GM18517 (cell line): ENCODE measurements around the gene IGF2BP2.
"Not testable (repeated sequence)": the region's sequence is repeated elsewhere in the genome, so short reads cannot be mapped to it uniquely, and the experiment has no call there.

Experiments
- ATAC-seq: cut with Tn5 transposase; IDR thresholded peaks from one replicate; pipeline ENCODE4 v1.9.1; 2021; ENCODE audit warnings: mild to moderate bottlenecking, moderate library complexity; ENCODE audit not compliant: unreplicated experiment

Gene IGF2BP2

DNA sequence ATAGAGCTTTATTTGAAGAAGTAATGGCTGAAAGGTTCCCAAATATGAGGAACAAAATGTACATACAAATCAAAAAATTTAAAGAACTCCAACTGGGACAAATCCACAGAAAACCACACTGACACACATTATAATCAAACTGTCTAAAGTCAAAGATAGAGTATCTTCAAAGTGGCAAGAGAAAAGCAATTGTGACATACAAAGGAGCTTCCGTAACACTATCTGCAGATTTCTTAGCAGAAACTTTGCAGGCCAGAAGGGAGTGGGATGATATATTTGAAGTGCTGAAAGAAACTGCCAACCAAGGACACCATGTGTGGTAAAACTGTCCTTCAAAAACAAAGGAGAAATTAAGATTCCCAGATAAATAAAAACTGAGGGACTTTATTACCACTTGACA, 146.8 kb downstream of the IGF2BP2 start:
- no peak for ATAC-seq

GRCh38 chr3:185677146-185677829, 147.6 kb downstream of the IGF2BP2 start:
- no peak for ATAC-seq

GRCh38 chr3:185667574-185667973, 157.3 kb downstream of the IGF2BP2 start:
- ATAC-seq: no peak

- ATAC-seq: no peak
These were observed 160.9 kb downstream of the IGF2BP2 start for GRCh38 chr3:185663929-185664328.

DNA sequence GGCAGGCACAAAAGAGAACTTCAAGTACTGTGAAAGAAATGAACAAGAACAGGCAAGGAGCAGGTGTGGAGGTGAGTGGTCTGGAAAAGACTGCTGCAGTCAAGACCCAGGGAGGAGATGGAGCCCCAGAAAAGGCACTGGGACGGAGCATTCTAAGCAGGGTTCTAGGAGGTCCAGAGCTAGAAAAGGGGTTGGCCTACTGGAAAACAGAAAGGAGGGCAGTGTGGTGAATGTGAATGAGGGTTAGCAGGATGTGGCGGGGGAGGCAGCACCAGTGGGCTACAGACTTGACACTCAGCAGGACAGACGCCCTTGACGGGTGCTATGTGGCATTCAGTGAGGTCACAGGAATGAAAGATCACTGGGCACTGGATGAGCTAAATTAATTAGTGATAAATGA, 163.1 kb downstream of the IGF2BP2 start:
- ATAC-seq: no peak

- not testable (repeated sequence) for ATAC-seq
These were observed 163.5 kb downstream of the IGF2BP2 start for GRCh38 chr3:185661296-185661695.

- ATAC-seq: no peak
These were observed 164.6 kb downstream of the IGF2BP2 start for GRCh38 chr3:185659942-185660921.

DNA sequence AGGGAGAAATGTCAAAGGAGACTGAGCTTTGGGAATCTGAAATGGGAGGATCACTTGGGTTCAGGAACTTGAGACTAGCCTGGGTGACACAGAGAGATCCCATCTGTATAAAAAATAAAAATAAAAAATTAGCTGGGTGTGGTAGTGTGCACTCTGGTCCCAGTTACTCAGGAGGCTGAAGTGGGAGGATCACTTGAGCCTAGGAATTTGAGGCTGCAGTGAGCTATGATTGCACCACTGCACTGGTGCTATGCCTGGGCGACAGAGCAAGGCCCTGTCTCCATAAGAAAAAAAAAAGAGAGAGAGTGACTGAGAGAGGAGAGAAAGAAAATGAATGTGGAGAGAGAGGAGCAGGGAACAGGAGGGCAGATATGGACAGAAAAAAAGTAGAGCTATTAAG, 165.9 kb downstream of the IGF2BP2 start:
- no peak for ATAC-seq

DNA sequence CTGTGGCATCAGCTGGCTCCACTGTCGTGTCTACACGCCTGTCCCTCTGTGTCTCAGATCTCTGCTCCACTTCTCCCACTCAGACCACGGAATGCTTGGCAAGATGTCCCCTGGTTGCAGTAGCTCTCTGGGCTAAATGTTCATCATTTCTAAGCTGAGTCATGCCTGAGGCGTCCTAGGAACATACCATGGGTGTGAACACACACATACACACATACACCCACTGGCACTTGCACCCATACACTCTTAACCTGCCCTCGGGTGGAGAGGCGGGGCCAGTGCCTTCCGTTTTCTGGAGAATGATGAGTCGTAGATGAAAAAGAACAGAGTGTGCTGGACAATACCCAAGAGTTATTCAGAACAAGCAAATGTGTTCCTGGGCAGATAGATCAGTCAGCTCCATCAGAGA, 166.3 kb downstream of the IGF2BP2 start:
- no peak for ATAC-seq

GRCh38 chr3:185657691-185658503, 166.9 kb downstream of the IGF2BP2 start:
- no peak for ATAC-seq

- ATAC-seq: no peak
These were observed 167.6 kb downstream of the IGF2BP2 start for GRCh38 chr3:185657211-185657610.

DNA sequence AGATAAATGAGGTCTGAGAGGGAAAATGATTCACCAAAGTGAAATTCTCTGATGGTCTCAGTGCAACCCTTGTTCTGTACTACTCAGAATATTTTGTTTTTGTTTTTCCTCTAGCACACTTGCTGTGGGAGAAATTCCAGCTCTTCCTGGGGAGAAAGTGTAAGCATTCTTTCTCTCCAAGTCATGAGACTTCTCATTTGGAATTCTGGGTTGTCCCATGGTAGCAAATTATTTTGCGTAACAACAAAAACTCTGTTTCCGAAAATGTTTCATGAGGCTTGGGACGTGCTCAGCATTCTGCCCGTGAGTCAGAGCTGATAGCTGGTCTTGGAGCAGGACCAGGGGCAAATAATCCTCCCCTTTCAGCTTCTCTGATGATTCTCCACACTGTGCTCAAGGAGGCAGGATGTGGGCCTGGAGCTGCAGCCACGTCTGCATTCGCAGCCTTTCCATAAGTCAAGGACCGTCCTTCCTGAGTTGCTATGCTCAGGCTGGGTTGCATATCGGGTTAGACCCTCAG, 168.5 kb downstream of the IGF2BP2 start:
- no peak for ATAC-seq

- ATAC-seq: no peak
These were observed 169.2 kb downstream of the IGF2BP2 start for GRCh38 chr3:185655426-185656320.

DNA sequence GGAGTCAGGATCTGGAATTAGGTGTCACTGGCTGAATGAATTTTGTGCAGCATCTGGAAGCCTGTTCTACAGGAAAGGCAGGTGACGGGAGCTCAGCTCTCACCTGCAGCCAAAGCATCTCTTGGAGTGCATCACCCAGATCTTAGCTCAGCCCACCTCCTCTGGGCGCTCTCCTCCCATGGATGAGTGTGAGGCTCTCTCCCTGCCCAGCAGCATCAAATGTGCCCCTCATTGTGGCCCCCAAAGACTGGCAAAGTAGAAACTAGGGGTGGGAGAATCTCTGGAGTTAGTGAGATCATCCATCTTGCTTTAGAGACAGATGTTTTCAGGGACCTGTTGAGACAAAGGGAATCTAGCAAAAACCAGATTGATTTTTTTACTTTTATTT, 170.1 kb downstream of the IGF2BP2 start:
- ATAC-seq: no peak

DNA sequence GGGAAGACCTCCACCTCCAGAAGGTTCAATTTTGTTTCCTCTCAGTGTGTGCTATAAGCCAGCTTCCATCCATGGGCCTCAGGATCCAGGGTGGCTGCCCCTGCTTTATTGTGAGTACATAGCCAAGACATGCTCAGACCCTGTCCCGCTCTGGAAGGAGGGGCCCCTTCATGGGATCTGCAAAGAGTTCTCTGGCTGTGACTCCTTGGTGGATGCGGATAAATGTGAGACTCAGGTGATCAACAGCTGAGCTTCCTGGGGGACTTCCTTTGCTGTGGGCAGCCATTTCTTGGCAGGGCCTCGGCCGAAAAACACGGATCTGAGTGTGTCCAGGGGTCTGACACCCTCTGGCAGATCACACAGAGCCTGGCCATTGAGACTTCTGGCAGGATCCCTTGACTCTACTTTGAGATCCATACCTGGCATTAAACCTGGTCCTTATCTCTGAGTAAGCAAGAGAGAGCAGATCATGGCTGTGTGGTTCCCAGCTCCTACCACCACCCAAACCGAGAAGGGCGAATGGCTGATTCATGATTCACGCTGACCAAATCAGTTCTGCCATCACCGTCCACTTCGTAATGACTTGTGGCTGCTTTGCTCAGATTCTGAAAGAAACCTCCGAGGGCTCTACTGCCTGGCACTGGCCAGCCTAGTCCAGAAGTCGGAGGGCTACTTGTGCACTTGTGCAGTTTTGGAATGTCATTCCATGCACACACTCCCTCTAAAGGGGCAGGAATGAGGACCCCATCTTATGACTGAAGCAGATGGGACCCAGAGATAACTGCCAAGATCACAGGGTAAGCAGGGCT, 170.7 kb downstream of the IGF2BP2 start:
- no peak for ATAC-seq

DNA sequence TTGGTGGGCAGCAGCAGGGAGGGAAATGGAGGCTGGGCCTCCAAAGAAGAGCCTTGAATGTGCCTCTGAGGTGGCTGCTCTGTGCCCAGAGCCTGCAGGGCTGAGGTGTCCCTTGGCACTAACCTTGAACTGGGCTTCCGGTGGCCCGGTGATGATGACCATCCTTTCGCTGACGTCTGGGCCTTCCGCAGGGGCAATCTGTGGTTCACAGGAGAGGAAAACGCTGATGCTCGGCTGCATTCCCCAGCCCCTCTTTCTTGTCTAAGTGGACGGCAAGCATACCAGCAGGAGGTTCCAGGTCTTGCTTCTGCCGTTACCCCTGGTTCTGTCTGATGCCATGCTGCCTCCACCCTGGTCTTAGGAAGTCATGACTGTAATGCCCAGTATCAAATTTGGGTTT, 172.9 kb downstream of the IGF2BP2 start:
- ATAC-seq: no peak

- no peak for ATAC-seq
These were observed 175.4 kb downstream of the IGF2BP2 start for GRCh38 chr3:185649414-185649813.

GRCh38 chr3:185648396-185648795, 176.4 kb downstream of the IGF2BP2 start:
- no peak for ATAC-seq

- no peak for ATAC-seq
These were observed 177.0 kb downstream of the IGF2BP2 start for GRCh38 chr3:185647880-185648210.
